Right lobe of liver (tissue), 6 donors: ENCODE data around the gene STAT1. TPM values are rescaled to one million over a fixed set of nuclear protein-coding genes. Genes with fewer than 3 reads are reported as not detected.

Source experiments
- ATAC-seq, 4 donors: fragments of 200-7000 bp; cut with Tn5 transposase; one replicate each; pipeline ENCODE4 v1.9.1; 2020; ENCODE audit warnings: mild to moderate bottlenecking in 4 of 4, moderate library complexity in 4 of 4
- DNase-seq, 3 donors: peaks; one replicate each; pipeline ENCODE4 v3.0.0-alpha.2; 2020
- H3K27ac ChIP-seq, 3 donors: fragments of 200-600 bp; one replicate each; pipeline ENCODE4 v1.8.0; 2022
- H3K27me3 ChIP-seq, 2 donors: fragments of 200-600 bp; one replicate each; pipeline ENCODE4 v1.8.0; 2022
- H3K36me3 ChIP-seq, 4 donors: fragments of 200-600 bp; sonication (generic) in 1 of 4; one replicate each; pipeline versions ENCODE4 v1.5.1 to v1.8.0; 2017 to 2022; ENCODE audit warnings: control low read depth in 1 of 4
- H3K4me1 ChIP-seq, 4 donors: fragments of 200-600 bp; sonication (generic) in 1 of 4; one replicate each; pipeline versions ENCODE4 v1.5.1 to v1.8.0; 2017 to 2022; ENCODE audit warnings: control low read depth in 1 of 4
- H3K4me3 ChIP-seq, 3 donors: fragments of 200-600 bp; one replicate each; pipeline ENCODE4 v1.8.0; 2022
- H3K9me3 ChIP-seq, 4 donors: fragments of 200-600 bp; sonication (generic) in 1 of 4; one replicate each; pipeline versions ENCODE4 v1.5.1 to v1.8.0; 2017 to 2022; ENCODE audit warnings: control low read depth in 1 of 4
- POLR2A ChIP-seq: fragments of 450-650 bp; IDR thresholded peaks from one replicate; pipeline ENCODE4 v1.6.1; 2017; ENCODE audit warnings: antibody characterized with exemption, mild to moderate bottlenecking
- WGBS: methylation state at CpG from one replicate; pipeline ENCODE4 v1.1.6; 2018; ENCODE audit warnings: low coverage, low lambda C conversion rate; ENCODE audit not compliant: insufficient coverage; ENCODE audit errors: missing lambda C conversion rate; 5-methylcytosine and 5-hydroxymethylcytosine counted together
- intact Hi-C, 2 donors: fragments of 100-400 bp; cut with DNase I; formaldehyde crosslinking; loops; one replicate each; pipeline versions ENCODE4 v1.11.2 to v1.14.1; 2022
- total RNA-seq, 6 experiments: library from RNA; depleted of rRNA in 2 of 6; stranded (reverse); fragments of >200 nt in 2 of 6; fragmentation: NEBNext Ultra II Directional in 3 of 6; extraction: Animal tissue kit (Norgen Biotek cat#: 25700) in 3 of 6; gene quantifications; one replicate each; pipeline versions ENCODE4 v1.1.0 to v1.2.4, GENCODE V29; 2016 to 2023
- TF ChIP-seq, protein P1 (sequence below), 4 donors: fragments of 200-600 bp in 3 of 4; fragments of 450-650 bp in 1 of 4; IDR thresholded peaks; one replicate each; pipeline versions ENCODE4 v1.5.1 to v1.8.0; 2016 to 2022; ENCODE audit warnings: antibody characterized with exemption in 4 of 4, mild to moderate bottlenecking in 2 of 4
- donor health status: DM: no; HTN: yes; CAD: no.
- donor health status: DM: no; HTN: no; CAD: no.
- donor health status: DM: no; HTN: no; CAD: no.
- donor health status: DM: no; HTN: yes; CAD: no.
- donor health status: DM: no; HTN: yes; CAD: no.

Gene STAT1
- total RNA-seq, 6 experiments from 2014 or later: 28.9 to 72.3 (median 48.5) TPM

DNA sequence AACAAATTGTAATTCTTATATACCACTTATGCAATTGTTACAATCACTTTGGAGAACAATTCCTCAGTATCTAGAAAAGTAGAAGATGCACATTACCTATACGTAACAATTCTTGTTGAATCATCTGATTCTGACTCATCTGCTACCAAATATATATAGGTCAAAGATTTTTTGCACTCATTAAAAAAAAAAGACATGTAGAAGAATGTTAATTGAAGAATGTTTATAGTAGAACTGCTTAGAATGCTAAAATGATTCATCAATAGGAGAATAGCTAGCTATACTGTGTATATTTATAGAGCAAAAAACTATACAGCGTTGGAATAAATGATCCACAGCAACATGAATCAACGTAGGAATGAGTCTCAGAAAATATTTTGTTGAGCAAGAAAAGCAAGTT lies 29.5 kb upstream of the STAT1 start:
- H3K27me3 ChIP-seq: no peaks in the 10 kb centered on the region
- ATAC-seq: no peak
- 91% methylated on average over 3 of the region's 3 CpGs for WGBS
- DNase-seq: no peak
- intact Hi-C loops: no loop called here
- no peaks in the 10 kb centered on the region for H3K36me3 ChIP-seq
- H3K4me1 ChIP-seq: no peaks in the 10 kb centered on the region
- H3K27ac ChIP-seq: no peak overlapping the region
- no peak for TF ChIP-seq POLR2A
- TF ChIP-seq, protein P1, sequence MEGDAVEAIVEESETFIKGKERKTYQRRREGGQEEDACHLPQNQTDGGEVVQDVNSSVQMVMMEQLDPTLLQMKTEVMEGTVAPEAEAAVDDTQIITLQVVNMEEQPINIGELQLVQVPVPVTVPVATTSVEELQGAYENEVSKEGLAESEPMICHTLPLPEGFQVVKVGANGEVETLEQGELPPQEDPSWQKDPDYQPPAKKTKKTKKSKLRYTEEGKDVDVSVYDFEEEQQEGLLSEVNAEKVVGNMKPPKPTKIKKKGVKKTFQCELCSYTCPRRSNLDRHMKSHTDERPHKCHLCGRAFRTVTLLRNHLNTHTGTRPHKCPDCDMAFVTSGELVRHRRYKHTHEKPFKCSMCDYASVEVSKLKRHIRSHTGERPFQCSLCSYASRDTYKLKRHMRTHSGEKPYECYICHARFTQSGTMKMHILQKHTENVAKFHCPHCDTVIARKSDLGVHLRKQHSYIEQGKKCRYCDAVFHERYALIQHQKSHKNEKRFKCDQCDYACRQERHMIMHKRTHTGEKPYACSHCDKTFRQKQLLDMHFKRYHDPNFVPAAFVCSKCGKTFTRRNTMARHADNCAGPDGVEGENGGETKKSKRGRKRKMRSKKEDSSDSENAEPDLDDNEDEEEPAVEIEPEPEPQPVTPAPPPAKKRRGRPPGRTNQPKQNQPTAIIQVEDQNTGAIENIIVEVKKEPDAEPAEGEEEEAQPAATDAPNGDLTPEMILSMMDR (IDR thresholded peaks at IDR 0.05): no peak
- H3K4me3 ChIP-seq: no peak overlapping the region
- H3K9me3 ChIP-seq: no peaks in the 10 kb centered on the region

DNA sequence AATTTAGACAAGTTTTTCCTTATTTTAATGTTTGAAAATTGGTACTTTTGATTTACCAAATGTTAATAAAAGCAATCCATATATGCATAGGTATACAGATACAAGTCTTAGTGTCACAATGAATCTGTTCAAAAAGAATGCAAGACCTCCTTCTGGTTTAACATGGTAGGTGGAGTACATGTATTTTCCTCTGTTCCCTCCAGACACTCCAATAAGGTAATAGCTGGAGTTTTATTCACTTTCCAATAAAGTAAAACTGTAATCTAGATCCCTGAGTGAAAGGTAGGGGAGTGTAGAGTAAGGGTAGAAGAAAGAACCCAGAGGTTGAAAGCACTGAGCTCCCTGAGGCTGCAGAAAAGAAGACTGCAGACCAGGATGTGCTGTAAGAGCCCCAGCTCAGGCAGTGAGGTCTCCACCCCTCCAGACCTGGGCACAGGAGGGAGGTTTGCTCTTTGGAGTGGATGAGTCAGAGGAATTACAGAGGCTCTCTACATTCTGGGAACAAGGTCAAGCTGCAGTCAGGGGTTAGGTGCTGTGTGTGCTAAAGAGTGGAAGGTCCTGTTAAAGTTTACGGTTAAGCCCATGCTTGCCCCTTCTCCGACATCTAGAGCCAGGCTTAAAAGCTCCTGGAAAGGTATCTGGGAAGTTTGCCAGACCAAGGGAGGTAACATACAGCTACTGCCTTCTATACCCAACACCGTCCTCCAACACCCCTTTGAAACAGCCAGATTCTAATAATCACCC lies 27.6 kb upstream of the STAT1 start:
- Histone ChIP-seq H3K4me3 (no peak overlapping the region), H3K36me3 (no peaks in the 10 kb centered on the region), H3K9me3 (no peaks in the 10 kb centered on the region), H3K27me3 (no peaks in the 10 kb centered on the region), H3K4me1 (no peaks in the 10 kb centered on the region), H3K27ac (no peak overlapping the region)
- intact Hi-C loops: no loop called here
- peak; percentile 42 to 100 (median 86) for ATAC-seq
- peak in 1 of 3 donors; percentile 53 for DNase-seq
- TF ChIP-seq POLR2A: no peak
- TF ChIP-seq, protein P1 (IDR thresholded peaks at IDR 0.05): no peak
- WGBS: 80% methylated on average over 1 of the region's 3 CpGs

DNA sequence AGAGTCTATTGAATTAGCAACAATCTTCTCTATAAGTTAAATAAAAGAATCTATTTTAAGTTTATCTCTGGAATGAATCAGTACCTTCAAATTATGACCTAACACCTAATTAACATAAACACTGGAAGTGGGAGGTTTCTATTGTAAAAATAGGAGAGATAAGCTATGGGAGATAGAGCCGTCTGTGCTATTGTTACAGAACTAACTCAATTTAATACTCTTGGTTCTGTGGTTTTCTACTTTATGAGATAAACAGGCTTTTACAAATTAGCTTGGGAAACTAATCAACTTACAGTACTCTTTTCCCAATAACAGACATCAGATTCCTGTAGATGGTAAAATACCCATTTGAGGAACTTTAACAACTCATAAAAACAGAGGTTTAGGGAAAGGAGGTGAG lies 25.6 kb upstream of the STAT1 start:
- TF ChIP-seq, protein P1 (IDR thresholded peaks at IDR 0.05): no peak
- TF ChIP-seq POLR2A: no peak
- intact Hi-C loops: no loop called here
- H3K27me3 ChIP-seq: no peaks in the 10 kb centered on the region
- H3K36me3 ChIP-seq: no peaks in the 10 kb centered on the region
- ATAC-seq (no peak), DNase-seq (no peak)
- no peak overlapping the region for H3K4me3 ChIP-seq
- no peaks in the 10 kb centered on the region for H3K9me3 ChIP-seq
- H3K27ac ChIP-seq: no peak overlapping the region
- H3K4me1 ChIP-seq: no peaks in the 10 kb centered on the region
- 60% methylated on average over 1 of the region's 1 CpG for WGBS

DNA sequence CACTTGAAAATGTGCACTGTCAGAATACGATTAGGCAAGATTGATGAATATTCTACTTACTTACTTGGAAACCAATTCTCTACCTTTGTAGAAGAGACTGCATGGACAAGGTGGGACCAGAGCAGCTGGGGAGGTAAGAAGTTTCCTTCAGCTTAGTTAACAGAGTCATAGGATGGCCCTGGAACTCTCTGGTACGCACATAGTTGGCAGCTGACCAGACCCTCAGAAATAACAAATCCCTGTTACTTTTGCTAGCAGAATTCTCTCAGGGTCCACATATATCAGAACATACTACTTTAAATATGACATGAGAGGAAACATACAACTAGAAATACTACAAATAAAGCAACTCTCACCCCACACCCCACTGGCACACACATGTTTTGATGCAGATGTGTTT lies 24.8 kb upstream of the STAT1 start:
- TF ChIP-seq, protein P1 (IDR thresholded peaks at IDR 0.05): no peak
- no peak for TF ChIP-seq POLR2A
- DNase-seq: no peak
- 85% methylated on average over 2 of the region's 2 CpGs for WGBS
- ATAC-seq: no peak
- Histone ChIP-seq H3K4me3 (no peak overlapping the region), H3K9me3 (no peaks in the 10 kb centered on the region), H3K27me3 (no peaks in the 10 kb centered on the region), H3K36me3 (no peaks in the 10 kb centered on the region), H3K4me1 (no peaks in the 10 kb centered on the region), H3K27ac (no peak overlapping the region)
- intact Hi-C loops: no loop called here
